GM11168 (cell line): ENCODE data around the gene CAPN15.
"Not testable (repeated sequence)": the region's sequence is repeated elsewhere in the genome, so short reads cannot be mapped to it uniquely, and the experiment has no call there.

Experiments
- in situ Hi-C: fragments of 300-500 bp; cut with MboI; formaldehyde crosslinking; loops from one replicate; pipeline ENCODE4 v1.12.0; 2022; ENCODE audit warnings: low sequenced_read_pairs; ENCODE audit not compliant: unreplicated experiment

CAPN15 gene

DNA sequence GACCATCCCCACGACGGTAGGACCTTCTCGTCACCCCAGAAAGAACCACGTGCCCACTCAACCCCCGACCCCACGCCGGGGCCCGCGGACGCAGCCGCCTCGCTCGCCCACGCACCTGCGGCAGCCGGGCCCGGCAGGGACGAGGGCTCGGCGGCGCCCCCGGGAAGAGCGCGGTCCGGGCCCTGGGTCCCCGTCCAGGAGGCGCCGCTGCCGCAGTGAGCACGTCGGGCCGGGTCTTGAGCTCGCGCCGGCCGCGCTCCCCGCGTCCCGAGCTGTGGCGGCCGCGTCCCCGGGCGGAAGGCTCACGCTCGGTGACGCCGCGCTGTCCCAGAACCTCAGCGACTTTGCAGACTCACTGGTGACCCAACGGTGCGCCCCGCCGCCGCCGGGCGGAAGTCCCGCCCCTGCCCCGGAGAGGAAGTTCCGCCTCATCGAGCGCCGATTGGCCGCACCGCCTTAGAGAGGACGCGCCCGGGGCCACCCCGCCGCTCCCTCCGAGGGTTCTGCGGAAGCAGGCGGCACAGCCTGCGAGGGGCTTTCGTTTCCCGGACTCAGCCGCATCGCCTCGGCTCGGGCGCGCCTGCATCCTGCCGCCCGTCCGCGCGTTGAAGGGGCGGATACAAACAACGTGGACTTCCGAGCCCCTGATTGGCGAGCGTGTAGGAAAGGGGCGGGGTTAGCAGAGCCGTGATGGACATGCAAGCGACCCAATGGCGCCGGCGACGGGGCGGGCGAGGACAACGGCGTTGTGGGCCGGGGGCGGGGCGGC lies 61.6 kb downstream of the CAPN15 start:
- in situ Hi-C loops: no loop called here

DNA sequence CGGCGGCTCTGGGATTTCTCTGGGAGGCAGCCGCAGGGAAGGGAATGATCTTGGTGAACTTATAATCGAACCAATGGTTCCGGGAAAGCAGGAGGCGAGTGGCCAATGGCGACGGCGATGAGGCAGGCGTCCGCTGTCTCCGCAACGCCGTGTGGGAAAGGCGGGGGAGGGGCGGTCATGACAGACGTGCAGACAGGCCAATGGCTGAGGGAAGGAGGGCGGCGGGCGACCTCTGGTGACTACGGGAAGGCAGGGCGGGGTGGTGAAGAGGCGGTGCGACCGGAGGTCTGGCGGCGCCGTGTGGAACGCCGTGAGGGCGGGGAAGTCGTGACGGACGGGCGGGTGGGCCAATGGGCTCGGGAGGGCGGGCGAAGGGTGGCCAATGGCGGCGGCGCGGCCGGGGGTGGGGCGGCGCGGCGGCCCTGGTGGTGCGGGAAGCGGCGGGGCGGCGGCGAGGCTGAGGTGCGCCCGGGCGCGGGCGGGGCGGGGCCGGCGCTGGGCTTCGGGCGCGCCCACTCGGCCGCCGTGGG lies 62.2 kb downstream of the CAPN15 start, which contains the start of gene RAB40C:
RAB40C (plus strand) TSS at position 409 of the 530 bp plus-strand sequence. CDS start 226 bp downstream, outside the sequence.
- in situ Hi-C loops: no loop called here

DNA sequence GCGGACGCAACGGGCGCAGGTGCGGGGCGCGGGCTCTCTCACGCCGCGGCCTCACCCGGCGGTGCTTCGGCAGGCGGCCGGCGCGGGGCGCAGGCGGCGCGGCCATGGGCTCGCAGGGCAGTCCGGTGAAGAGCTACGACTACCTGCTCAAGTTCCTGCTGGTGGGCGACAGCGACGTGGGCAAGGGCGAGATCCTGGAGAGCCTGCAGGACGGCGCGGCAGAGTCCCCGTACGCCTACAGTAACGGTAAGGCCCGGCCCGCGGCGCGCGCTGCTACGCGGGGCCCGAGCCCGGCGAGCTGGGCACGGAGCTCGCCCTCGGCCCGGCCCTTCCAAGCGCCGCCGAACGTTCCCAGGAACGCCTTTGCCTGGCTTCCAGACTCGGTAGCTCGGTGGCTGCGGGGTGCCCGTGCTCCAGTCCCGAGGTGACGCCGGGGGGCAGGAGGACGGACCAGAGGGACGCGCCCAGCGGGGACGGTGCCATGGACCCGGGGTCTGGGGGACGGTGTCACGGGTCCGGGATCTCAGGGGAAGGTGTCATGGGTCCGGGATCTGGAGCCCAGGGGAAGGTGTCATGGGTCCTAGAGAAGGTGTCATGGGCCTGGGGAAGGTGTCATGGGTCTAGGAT lies 62.8 kb downstream of the CAPN15 start:
- in situ Hi-C loops: no loop called here

DNA sequence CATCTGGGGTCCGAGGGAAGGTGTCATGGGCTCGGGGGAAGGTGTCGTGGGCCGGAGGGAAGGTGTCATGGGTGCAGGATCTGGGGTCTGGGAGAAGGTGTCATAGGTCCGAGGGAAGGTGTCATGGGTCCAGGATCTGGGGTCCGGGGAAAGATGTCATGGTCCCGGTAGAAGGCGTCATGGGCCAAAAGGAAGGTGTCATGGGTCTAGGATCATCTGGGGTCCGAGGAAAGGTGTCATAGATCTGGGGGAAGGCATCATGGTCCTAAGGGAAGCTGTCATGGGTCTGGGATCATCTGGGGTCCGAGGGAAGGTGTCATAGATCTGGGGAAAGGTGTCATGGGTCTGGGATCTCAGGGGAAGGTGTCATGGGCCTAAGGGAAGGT lies 63.3 kb downstream of the CAPN15 start:
- in situ Hi-C loops: no loop called here

DNA sequence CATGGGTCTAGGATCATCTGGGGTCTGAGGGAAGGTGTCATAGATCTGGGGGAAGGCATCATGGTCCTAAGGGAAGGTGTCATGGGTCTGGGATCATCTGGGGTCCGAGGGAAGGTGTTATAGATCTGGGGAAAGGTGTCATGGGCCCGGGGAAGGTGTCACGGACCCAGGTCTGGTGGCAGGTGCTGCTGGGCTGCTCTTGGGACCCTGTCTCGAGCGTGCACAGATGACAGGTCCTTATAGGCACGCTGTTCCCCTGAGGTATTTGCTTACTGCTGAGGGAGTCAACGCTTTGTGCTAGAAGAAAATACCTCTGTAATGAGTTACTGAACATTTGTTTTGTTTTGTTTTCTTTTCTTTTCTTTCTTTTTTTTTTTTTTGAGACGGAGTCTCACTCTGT lies 63.7 kb downstream of the CAPN15 start:
- in situ Hi-C loops: no loop called here

DNA sequence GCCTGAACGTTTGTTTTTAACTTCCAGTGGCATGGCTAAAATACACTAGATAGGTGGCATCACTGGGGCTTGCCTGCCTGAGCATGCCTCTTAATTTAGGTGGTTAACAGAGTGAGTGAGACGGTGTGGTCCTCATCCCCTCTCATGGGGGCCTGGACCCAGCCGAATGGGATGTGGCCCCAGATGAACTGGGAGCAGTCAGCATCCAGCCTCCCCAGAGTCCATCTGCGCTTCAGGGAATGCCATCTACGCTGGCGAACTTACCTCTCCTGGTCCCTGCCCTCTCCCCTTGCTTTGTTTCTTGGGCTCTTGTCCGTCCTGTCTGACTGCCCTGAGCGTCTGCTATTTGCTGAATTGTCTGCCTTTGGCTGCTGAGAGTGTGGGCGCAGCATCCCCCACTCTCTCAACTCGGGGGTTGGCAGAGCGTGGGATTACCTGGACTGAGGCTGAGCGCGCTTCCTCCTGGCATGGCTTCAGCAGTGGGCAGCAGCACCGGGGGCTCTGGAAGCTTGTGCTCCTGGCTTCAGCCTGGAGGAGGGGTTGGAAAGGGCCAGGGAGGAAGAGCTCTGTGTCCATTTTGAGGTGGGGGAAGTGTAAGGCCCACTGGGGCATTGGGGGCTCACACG lies 64.5 kb downstream of the CAPN15 start:
- in situ Hi-C loops: no loop called here

DNA sequence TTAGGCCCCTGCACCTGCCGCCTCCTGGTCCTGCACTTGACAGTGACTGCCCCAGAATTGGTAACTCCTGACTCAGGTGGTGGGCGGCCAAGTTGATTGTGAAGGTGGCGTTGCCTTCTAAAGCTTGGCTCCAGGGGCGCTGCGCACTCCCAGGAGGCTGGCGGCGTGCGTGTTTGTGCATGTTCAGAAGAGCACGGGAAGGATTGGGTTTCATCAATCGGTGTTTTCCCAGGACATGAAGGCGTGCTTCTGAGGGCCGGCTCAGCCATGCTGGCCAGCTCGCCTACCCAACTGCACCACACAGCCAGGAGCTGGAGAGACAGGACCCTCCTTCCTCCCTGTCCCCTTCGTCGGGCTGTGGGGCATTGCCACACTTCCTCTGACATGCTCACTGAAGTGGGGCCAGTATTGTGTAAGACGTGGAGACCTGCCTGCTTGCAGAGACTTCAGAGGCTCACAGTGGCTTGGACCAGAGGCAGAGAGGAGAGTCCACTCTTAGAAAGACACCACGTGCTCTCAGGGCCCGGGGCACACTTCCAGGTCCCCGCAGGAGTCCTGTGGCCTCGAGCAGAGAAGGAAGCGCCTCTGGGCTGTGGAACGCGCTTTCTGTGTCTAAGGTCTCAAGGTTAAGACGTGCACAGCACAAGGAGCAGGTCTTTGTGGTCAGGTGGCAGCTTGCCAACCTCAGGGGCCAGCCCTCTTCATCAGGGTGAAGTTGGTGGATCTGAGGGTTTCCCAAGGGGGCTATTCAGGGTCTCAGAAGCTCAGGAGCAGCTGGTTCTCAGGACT lies 65.2 kb downstream of the CAPN15 start:
- in situ Hi-C loops: no loop called here

DNA sequence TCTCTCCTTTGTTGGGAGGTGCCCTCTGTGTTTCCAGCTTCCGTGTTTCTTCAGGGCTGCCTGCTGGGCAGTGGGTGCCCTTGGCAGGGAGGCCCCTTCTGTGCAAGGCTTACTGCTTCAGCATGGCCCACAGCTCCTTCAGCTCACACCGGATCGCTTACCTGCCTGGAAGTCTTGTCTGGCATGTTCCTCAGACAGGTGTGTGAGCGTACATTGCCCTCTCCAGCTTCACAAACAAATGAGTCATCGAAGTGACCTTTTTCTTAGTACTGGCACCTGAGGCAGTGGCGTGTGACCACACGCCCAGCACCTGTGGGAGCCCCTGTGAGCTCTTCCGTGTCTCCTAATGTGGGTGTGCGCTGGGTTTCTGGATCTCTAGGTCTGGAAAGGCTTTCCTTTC lies 65.9 kb downstream of the CAPN15 start:
- in situ Hi-C loops: no loop called here

DNA sequence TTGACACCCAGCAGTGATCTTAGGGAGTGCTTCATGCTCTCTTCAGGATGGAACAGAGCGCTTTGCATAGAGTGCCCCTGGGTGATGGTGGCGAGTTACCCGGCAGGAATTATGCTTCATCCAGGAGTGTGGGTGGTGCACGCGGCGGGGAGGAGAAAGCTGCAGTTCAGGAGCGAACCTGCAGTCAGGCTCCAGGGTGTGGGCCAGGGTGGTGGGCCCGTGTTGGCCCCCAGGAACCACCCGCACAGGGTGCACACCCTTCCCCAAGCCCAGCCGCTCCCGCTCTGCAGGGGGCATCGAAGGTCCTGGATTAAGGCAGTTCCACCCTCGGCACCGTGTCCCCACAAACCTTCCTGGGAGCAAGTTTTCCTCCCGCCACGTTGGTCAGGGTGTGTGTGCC lies 66.3 kb downstream of the CAPN15 start:
- in situ Hi-C loops: no loop called here

DNA sequence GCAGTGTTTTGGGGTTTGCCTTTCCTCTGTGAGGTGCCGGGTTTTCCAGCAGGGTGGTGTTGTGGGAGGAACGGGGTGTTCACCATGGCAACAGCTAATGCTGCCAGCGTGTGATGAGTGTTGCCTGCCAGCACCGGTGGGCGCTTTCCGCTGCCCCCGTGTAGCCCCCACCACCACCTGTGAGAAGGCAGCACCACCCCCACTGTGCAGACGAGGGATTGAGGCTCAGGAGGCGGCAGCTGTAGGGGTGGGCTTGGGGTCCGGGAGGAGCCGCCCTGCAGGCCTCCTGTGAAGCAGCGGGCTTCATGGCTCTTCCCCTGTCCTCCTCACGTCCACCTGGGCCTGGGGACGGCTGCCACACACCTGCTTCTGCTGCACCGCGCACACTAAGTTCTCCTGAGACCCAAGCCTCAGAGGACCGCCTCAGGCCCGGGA lies 67.6 kb downstream of the CAPN15 start:
- in situ Hi-C loops: no loop called here

DNA sequence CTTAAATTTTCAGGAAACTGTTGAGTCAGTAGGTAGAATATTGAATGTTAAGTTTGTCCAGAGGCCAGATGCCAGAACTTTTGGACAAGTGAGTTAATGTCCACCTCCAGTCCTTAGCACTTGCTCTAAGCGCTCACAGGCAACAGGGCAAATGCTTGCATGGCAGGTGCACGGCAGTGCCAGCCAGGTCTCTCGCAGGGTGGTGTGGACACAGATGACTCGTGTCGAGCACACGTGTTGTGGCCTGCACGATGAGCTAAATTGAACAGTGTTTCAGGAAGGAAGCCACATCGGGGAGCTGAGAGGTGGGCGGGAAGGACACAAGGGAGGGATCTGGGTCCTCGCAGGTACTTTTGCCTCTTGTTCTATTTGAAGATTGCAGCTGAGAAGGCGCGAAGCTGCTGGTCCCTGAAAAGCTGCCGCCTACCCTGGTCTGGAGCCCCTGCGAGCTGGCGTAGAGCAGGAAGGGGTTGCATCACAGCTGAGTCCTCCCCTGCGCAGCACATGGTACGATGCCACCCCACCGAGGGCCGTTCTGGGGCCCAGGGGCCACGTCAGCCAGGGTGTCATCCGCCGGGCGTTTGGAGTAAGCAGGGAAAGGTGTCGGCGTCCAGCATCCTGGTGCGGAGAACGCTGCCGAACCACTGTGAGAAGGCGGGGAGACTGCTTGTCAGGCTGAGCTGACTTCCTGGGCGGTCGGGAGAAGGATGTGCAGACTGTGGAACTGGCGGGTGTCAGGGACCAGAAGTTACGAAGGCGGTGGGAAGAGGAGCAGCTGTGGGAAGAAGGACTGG lies 68.6 kb downstream of the CAPN15 start:
- in situ Hi-C loops: no loop called here

DNA sequence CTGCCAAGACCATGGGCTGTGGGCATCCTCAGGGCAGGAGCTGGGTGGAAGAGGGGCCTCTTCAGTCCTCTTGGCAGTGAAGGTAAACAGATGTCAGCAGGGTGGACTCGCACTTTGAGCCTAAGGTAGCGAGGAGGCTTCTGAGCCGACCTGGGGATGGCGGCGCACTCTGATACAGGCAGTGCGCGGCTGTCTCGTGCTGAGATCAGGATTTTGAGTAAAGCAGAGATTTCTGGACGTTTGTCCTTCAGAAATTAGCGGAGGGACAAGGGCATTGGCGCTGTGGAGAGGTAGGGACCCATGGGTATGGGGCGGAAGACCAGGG lies 69.2 kb downstream of the CAPN15 start:
- in situ Hi-C loops: no loop called here

DNA sequence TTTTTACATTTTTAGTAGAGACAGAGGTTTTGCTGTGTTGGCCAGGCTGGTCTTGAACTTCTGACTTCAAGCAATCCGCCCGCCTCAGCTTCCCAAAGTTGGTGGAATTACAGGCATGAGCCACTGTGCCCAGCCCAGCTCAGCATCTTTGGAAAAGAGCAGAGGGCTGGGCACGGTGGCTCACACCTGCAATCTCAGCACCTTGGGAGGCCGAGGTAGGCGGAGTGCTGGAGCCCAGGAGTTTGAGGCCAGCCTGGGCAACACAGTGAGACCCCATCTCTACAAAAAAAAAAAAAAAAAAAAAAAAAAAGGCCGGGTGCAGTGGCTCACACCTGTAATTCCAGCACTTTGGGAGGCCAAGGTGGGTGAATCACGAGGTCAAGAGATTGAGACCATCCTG lies 70.1 kb downstream of the CAPN15 start:
- in situ Hi-C loops: not testable (repeated sequence)

DNA sequence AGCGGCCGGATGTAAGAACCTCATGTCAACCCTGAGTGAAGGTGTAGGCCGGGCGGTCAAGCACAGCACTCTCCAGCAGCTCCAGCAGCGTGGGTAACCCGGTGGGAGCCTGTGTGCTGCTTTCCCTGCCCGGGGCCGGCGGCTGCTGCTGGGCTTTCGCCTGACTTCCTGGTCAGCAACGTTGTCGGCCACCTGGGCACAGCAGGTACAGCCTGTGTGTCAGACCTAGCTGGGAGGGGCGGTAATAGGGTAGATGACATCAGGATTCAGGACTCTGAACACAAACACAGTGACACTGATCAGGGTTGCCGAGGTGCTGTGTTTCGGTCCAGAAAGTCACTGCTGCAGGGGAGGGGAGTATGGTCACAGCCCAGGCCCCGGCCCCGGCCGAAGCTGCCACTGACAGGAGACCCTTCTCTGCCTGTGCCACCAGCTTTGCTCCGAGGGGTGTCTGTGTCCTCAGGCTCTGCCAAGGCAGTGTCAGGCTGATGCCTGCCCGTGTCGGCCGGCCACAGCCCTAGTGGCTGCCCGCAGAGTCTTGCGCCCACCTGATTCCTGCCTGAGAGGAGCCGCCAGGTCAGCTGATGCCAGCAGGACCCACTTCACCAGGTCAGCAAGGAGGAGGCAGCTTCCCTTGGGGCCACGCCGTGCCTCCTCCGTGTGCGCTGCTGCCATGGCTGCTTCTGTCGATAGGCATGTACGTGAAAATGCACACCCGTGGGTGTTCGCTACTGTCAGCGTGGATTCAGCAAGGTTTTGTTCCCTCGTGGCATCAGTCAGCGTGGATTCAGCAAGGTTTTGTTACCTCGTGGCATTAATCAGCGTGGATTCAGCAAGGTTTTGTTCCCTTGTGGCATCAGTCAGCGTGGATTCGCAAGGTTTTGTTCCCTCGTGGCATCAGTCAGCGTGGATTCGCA lies 71.6 kb downstream of the CAPN15 start:
- in situ Hi-C loops: no loop called here

DNA sequence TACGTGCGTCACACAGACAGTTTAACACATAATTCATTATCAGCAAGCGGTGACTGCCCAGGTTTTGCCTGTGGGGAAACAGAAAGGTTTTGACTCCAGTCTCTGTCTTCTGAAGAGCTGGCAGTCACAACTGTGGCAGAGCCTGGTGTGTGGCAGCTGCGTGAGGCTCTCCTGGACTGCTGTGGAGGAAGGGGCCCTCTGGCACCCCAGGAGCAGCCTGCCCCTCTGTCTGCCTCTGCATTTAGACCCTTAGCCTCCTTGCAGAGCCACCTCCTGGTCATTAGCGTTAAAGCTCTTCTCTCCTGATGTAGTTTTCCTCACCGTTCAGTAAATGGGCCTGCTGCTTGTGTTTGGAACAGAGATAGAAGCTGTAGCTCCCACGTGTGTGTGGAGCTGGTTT lies 73.3 kb downstream of the CAPN15 start:
- in situ Hi-C loops: no loop called here

DNA sequence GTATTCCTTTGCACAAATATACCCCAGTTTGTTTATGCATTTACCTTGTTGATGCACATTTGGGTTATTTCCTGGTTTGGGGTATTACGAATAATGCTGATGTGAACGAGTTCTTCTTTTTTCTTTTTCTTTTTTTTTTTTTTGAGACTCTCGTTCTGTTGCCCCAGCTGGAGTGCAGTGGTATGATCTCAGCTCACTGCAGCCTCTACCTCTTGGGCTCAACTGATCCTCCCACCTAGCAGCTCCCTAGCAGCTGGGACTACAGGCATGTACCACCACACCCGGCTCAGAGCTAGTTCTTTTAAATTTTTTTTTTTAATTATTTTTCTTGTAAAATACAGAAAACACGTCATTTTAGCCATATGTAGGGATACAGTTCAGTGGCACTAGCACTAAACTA lies 76.4 kb downstream of the CAPN15 start:
- in situ Hi-C loops: no loop called here
